Measurements from ENCODE around the gene JADE2. TPM values are rescaled to one million over a fixed set of nuclear protein-coding genes. Genes with fewer than 3 reads are reported as not detected.
"Not testable (repeated sequence)": the region's sequence is repeated elsewhere in the genome, so short reads cannot be mapped to it uniquely, and the experiment has no call there.

Gene JADE2
- total RNA-seq, 2 experiments from 2014 or later, result 88.1 to 98.4 TPM

GRCh38 chr5:134543820-134544614 is 18.5 kb downstream of the JADE2 start:
- Mint-ChIP-seq H3K9me3 (ENCODE audit: low read depth) (no peaks in the 10 kb centered on the region), H3K4me3 (peak overlapping the region; percentile 40), H3K27ac (peak overlapping the region; percentile 82), H3K36me3 (peaks cover 25% of the 10 kb centered on the region), H3K27me3 (no peaks in the 10 kb centered on the region), H3K4me1 (peaks cover 34% of the 10 kb centered on the region)
- CTCF ChIA-PET, result interaction anchor here (1.0 to 3.1 kb wide), 8 partner anchors 11 to 133 kb away, joined by 3 to 12 read pairs (median 4); partner anchors contain the start of gene CDKN2AIPNL
- peak; percentile 62 for DNase-seq
- peak; percentile 72 for ATAC-seq

GRCh38 chr5:134545070-134545868 is 19.8 kb downstream of the JADE2 start:
- Mint-ChIP-seq H3K4me1 (peaks cover 42% of the 10 kb centered on the region), H3K9me3 (ENCODE audit: low read depth) (no peaks in the 10 kb centered on the region), H3K27me3 (no peaks in the 10 kb centered on the region), H3K36me3 (peaks cover 22% of the 10 kb centered on the region), H3K4me3 (no peak overlapping the region), H3K27ac (peak overlapping the region; percentile 82)
- no peak for DNase-seq
- CTCF ChIA-PET, result interaction anchor here (0.9 to 3.1 kb wide), 8 partner anchors 9 to 42 kb away, joined by 3 to 12 read pairs (median 4); no protein-coding TSS in a partner anchor
- ATAC-seq, result no peak

- CTCF ChIA-PET, result interaction anchor here (0.7 to 2.1 kb wide), 4 partner anchors 8 to 136 kb away, joined by 3 to 11 read pairs (median 6); partner anchors contain the start of gene CDKN2AIPNL
- no peaks in the 10 kb centered on the region for H3K9me3 Mint-ChIP-seq (ENCODE audit: low read depth)
- DNase-seq (no peak), ATAC-seq (no peak)
- no peak overlapping the region for H3K27ac Mint-ChIP-seq
- H3K36me3 Mint-ChIP-seq, result peaks cover 15% of the 10 kb centered on the region
- H3K4me1 Mint-ChIP-seq, result peaks cover 45% of the 10 kb centered on the region
- H3K4me3 Mint-ChIP-seq, result no peak overlapping the region
- no peaks in the 10 kb centered on the region for H3K27me3 Mint-ChIP-seq
These were observed 21.6 kb downstream of the JADE2 start for GRCh38 chr5:134547066-134547465.

GRCh38 chr5:134547579-134547978 is 22.1 kb downstream of the JADE2 start:
- Mint-ChIP-seq H3K4me3 (no peak overlapping the region), H3K36me3 (peaks cover 18% of the 10 kb centered on the region), H3K4me1 (peaks cover 44% of the 10 kb centered on the region), H3K27ac (no peak overlapping the region), H3K9me3 (ENCODE audit: low read depth) (no peaks in the 10 kb centered on the region), H3K27me3 (no peaks in the 10 kb centered on the region)
- DNase-seq, result no peak
- no peak for ATAC-seq
- CTCF ChIA-PET, result interaction anchor here (1.5 to 2.1 kb wide), 2 partner anchors 7 to 21 kb away, joined by 7 to 11 read pairs; no protein-coding TSS in a partner anchor

- CTCF ChIA-PET, result no interaction called here
- H3K27me3 Mint-ChIP-seq, result no peaks in the 10 kb centered on the region
- no peaks in the 10 kb centered on the region for H3K9me3 Mint-ChIP-seq (ENCODE audit: low read depth)
- H3K27ac Mint-ChIP-seq, result no peak overlapping the region
- peaks cover 44% of the 10 kb centered on the region for H3K4me1 Mint-ChIP-seq
- peaks cover 18% of the 10 kb centered on the region for H3K36me3 Mint-ChIP-seq
- ATAC-seq (no peak), DNase-seq (no peak)
- no peak overlapping the region for H3K4me3 Mint-ChIP-seq
These were observed 22.7 kb downstream of the JADE2 start for GRCh38 chr5:134547999-134548658.

GRCh38 chr5:134549714-134550113 is 24.2 kb downstream of the JADE2 start:
- Mint-ChIP-seq H3K4me1 (peaks cover 37% of the 10 kb centered on the region), H3K27me3 (no peaks in the 10 kb centered on the region), H3K9me3 (ENCODE audit: low read depth) (no peaks in the 10 kb centered on the region), H3K4me3 (no peak overlapping the region), H3K36me3 (peaks cover 18% of the 10 kb centered on the region), H3K27ac (no peak overlapping the region)
- DNase-seq (no peak), ATAC-seq (no peak)
- CTCF ChIA-PET, result no interaction called here

- Mint-ChIP-seq H3K36me3 (peaks cover 18% of the 10 kb centered on the region), H3K4me1 (peaks cover 37% of the 10 kb centered on the region)
These were observed 25.1 kb downstream of the JADE2 start for GRCh38 chr5:134550271-134551214.

GRCh38 chr5:134551901-134552300 is 26.4 kb downstream of the JADE2 start:
- Mint-ChIP-seq H3K9me3 (ENCODE audit: low read depth) (no peaks in the 10 kb centered on the region), H3K36me3 (peaks cover 25% of the 10 kb centered on the region), H3K4me1 (peaks cover 41% of the 10 kb centered on the region), H3K27ac (no peak overlapping the region), H3K27me3 (no peaks in the 10 kb centered on the region), H3K4me3 (no peak overlapping the region)
- DNase-seq (no peak), ATAC-seq (no peak)
- CTCF ChIA-PET, result no interaction called here

More at GRCh38 chr5:134550271-134551214, 25.1 kb downstream of the JADE2 start:
- ATAC-seq, result no peak
- Mint-ChIP-seq H3K27ac (peak overlapping the region; percentile 48), H3K27me3 (no peaks in the 10 kb centered on the region), H3K9me3 (ENCODE audit: low read depth) (no peaks in the 10 kb centered on the region), H3K4me3 (no peak overlapping the region)
- CTCF ChIA-PET, result no interaction called here
- DNase-seq, result no peak

GRCh38 chr5:134552301-134552700 is 26.8 kb downstream of the JADE2 start:
- H3K4me3 Mint-ChIP-seq, result no peak overlapping the region
- peaks cover 41% of the 10 kb centered on the region for H3K4me1 Mint-ChIP-seq
- H3K9me3 Mint-ChIP-seq (ENCODE audit: low read depth), result no peaks in the 10 kb centered on the region
- DNase-seq (no peak), ATAC-seq (no peak)
- CTCF ChIA-PET, result no interaction called here
- no peaks in the 10 kb centered on the region for H3K27me3 Mint-ChIP-seq
- H3K36me3 Mint-ChIP-seq, result peaks cover 26% of the 10 kb centered on the region
- no peak overlapping the region for H3K27ac Mint-ChIP-seq

- Mint-ChIP-seq H3K36me3 (peaks cover 24% of the 10 kb centered on the region), H3K4me1 (peaks cover 41% of the 10 kb centered on the region)
- H3K27me3 Mint-ChIP-seq; DNase-seq; H3K27ac Mint-ChIP-seq; ATAC-seq; H3K9me3 Mint-ChIP-seq (ENCODE audit: low read depth); CTCF ChIA-PET; H3K4me3 Mint-ChIP-seq: not testable (repeated sequence)
These were observed 27.2 kb downstream of the JADE2 start for GRCh38 chr5:134552716-134553115.

GRCh38 chr5:134553821-134554267 is 28.4 kb downstream of the JADE2 start:
- peaks cover 40% of the 10 kb centered on the region for H3K4me1 Mint-ChIP-seq
- DNase-seq (no peak), ATAC-seq (no peak)
- CTCF ChIA-PET, result interaction anchor here (2.1 to 4.0 kb wide), 2 partner anchors 7 to 27 kb away, joined by 7 to 19 read pairs; no protein-coding TSS in a partner anchor
- peak overlapping the region; percentile 35 for H3K27ac Mint-ChIP-seq
- peaks cover 20% of the 10 kb centered on the region for H3K36me3 Mint-ChIP-seq
- no peaks in the 10 kb centered on the region for H3K9me3 Mint-ChIP-seq (ENCODE audit: low read depth)
- H3K4me3 Mint-ChIP-seq, result no peak overlapping the region
- H3K27me3 Mint-ChIP-seq, result no peaks in the 10 kb centered on the region
